Motor neuron (in vitro differentiated cells): ENCODE data around the gene RUNX2. TPM values are rescaled to one million over a fixed set of nuclear protein-coding genes. Genes with fewer than 3 reads are reported as not detected.
"Not testable (repeated sequence)": the region's sequence is repeated elsewhere in the genome, so short reads cannot be mapped to it uniquely, and the experiment has no call there.

Experiments used
- ATAC-seq, 8 experiments: fragments of 200-7000 bp; cut with Tn5 transposase; replicated peaks in 6 of 8; 2 replicates each; pipeline ENCODE4 v1.8.0; 2021; ENCODE audit warnings: mild to moderate bottlenecking in 8 of 8, moderate library complexity in 8 of 8
- H3K27ac ChIP-seq, 2 donors: fragments of 250-450 bp; sonication (Bioruptor Pico); 2 replicates each; pipeline ENCODE4 v1.9.0; 2021; ENCODE audit warnings: antibody characterized with exemption in 2 of 2, mild to moderate bottlenecking in 2 of 2, moderate library complexity in 1 of 2
- H3K4me1 ChIP-seq, 2 donors: fragments of 250-450 bp; sonication (Bioruptor Pico); replicated peaks in 1 of 2; 2 replicates each; pipeline ENCODE4 v1.6.1; 2021; ENCODE audit warnings: antibody characterized with exemption in 2 of 2, mild to moderate bottlenecking in 2 of 2, moderate library complexity in 1 of 2
- H3K4me3 ChIP-seq, 5 donors: fragments of 250-450 bp; sonication (Bioruptor Pico); 2 replicates each; pipeline ENCODE4 v1.9.0; 2021; ENCODE audit warnings: antibody characterized with exemption in 5 of 5, mild to moderate bottlenecking in 5 of 5, moderate library complexity in 4 of 5
- WGBS, 10 experiments: fragments of 450-650 bp; shearing (Covaris generic); methylation state at CpG; one replicate each; pipeline ENCODE4 v1.0.0; 2022; 5-methylcytosine and 5-hydroxymethylcytosine counted together
- in situ Hi-C, 9 experiments: fragments of 400-800 bp; cut with MboI; loops; one replicate each; pipeline ENCODE4 v1.15.0; 2021; ENCODE audit warnings: low sequenced_read_pairs in 9 of 9, low pct_unique_long_range_greater_than_20kb in 2 of 9; ENCODE audit not compliant: unreplicated experiment in 9 of 9
- total RNA-seq, 8 experiments: library from RNA; unstranded; fragments of 300-600 nt; gene quantifications; 2 replicates each; pipeline versions ENCODE4 v1.2.3 to v1.2.4, GENCODE V29; 2022

Gene RUNX2
- total RNA-seq, 8 experiments from 2014 or later, result 0.46 to 7.8 (median 1.8) TPM

GRCh38 chr6:45460166-45460565 lies 132.0 kb downstream of the RUNX2 start:
- ATAC-seq, result no peak
- WGBS, 10 experiments, result 86 to 100% (median 94%) methylated on average over 1 to 2 of the region's 2 CpGs; no CpG with 5 or more reads in 2 of the 10 experiments
- in situ Hi-C loops, result no loop called here

GRCh38 chr6:45461486-45461885 lies 133.4 kb downstream of the RUNX2 start:
- no peak for ATAC-seq
- in situ Hi-C loops, result no loop called here
- WGBS, 10 experiments, result 67 to 100% (median 84%) methylated on average over 1 to 3 of the region's 3 CpGs; no CpG with 5 or more reads in 1 of the 10 experiments

More at GRCh38 chr6:45460166-45460565, 132.0 kb downstream of the RUNX2 start:
- H3K4me3 ChIP-seq, result no peak overlapping the region
- no peak overlapping the region for H3K27ac ChIP-seq
- H3K4me1 ChIP-seq, result no peaks in the 10 kb centered on the region

GRCh38 chr6:45462190-45463134 lies 134.3 kb downstream of the RUNX2 start:
- ATAC-seq, result no peak
- no peaks in the 10 kb centered on the region for H3K4me1 ChIP-seq
- in situ Hi-C loops, result no loop called here
- H3K27ac ChIP-seq, result no peak overlapping the region
- 36 to 93% (median 80%) methylated on average over 3 to 6 of the region's 7 CpGs for WGBS, 10 experiments
- no peak overlapping the region for H3K4me3 ChIP-seq

More at GRCh38 chr6:45461486-45461885, 133.4 kb downstream of the RUNX2 start:
- Histone ChIP-seq H3K4me1 (no peaks in the 10 kb centered on the region), H3K27ac (no peak overlapping the region), H3K4me3 (no peak overlapping the region)

- no peak for ATAC-seq
- H3K4me3 ChIP-seq, result no peak overlapping the region
- in situ Hi-C loops, result no loop called here
- no peaks in the 10 kb centered on the region for H3K4me1 ChIP-seq
- H3K27ac ChIP-seq, result no peak overlapping the region
Measured at GRCh38 chr6:45464685-45465084, 136.6 kb downstream of the RUNX2 start.

GRCh38 chr6:45466686-45467085 lies 138.6 kb downstream of the RUNX2 start:
- no peak for ATAC-seq
- in situ Hi-C loops, result no loop called here
- 87 to 100% (median 94%) methylated on average over 1 to 4 of the region's 4 CpGs; no CpG with 5 or more reads in 2 of the 10 experiments for WGBS, 10 experiments
- Histone ChIP-seq H3K4me3 (no peak overlapping the region), H3K4me1 (no peaks in the 10 kb centered on the region), H3K27ac (no peak overlapping the region)

GRCh38 chr6:45467417-45467816 lies 139.3 kb downstream of the RUNX2 start:
- H3K4me3 ChIP-seq, H3K4me1 ChIP-seq, in situ Hi-C loops, H3K27ac ChIP-seq, ATAC-seq: not testable (repeated sequence)
- 88 to 100% (median 93%) methylated on average over 1 to 6 of the region's 6 CpGs; no CpG with 5 or more reads in 3 of the 10 experiments for WGBS, 10 experiments

GRCh38 chr6:45467853-45468252 lies 139.7 kb downstream of the RUNX2 start:
- 84 to 100% (median 97%) methylated on average over 1 to 3 of the region's 3 CpGs; no CpG with 5 or more reads in 2 of the 10 experiments for WGBS, 10 experiments
- ATAC-seq, result no peak
- no peak overlapping the region for H3K27ac ChIP-seq
- no peaks in the 10 kb centered on the region for H3K4me1 ChIP-seq
- H3K4me3 ChIP-seq, result no peak overlapping the region
- in situ Hi-C loops, result no loop called here

- in situ Hi-C loops, result no loop called here
- Histone ChIP-seq H3K4me3 (no peak overlapping the region), H3K27ac (no peak overlapping the region), H3K4me1 (no peaks in the 10 kb centered on the region)
- WGBS, 10 experiments, result 31 to 100% (median 79%) methylated on average over 2 to 4 of the region's 4 CpGs
- ATAC-seq, result no peak
Measured at GRCh38 chr6:45469663-45470062, 141.5 kb downstream of the RUNX2 start.

GRCh38 chr6:45470131-45470738 lies 142.1 kb downstream of the RUNX2 start:
- Histone ChIP-seq H3K4me1 (no peaks in the 10 kb centered on the region), H3K27ac (no peak overlapping the region), H3K4me3 (no peak overlapping the region)
- in situ Hi-C loops, result no loop called here
- 50 to 100% (median 83%) methylated on average over 1 to 4 of the region's 4 CpGs; no CpG with 5 or more reads in 1 of the 10 experiments for WGBS, 10 experiments
- ATAC-seq, result no peak

GRCh38 chr6:45472382-45472781 lies 144.3 kb downstream of the RUNX2 start:
- ATAC-seq, result no peak
- Histone ChIP-seq H3K4me1 (no peaks in the 10 kb centered on the region), H3K27ac (no peak overlapping the region), H3K4me3 (no peak overlapping the region)
- in situ Hi-C loops, result no loop called here
- WGBS, 10 experiments, result 40 to 100% (median 79%) methylated on average over 1 to 5 of the region's 7 CpGs; no CpG with 5 or more reads in 4 of the 10 experiments

- Histone ChIP-seq H3K4me1 (no peaks in the 10 kb centered on the region), H3K27ac (no peak overlapping the region), H3K4me3 (no peak overlapping the region)
- ATAC-seq, result no peak
- in situ Hi-C loops, result no loop called here
- 68 to 95% (median 86%) methylated on average over 1 to 9 of the region's 13 CpGs for WGBS, 10 experiments
Measured at GRCh38 chr6:45473121-45473993, 145.2 kb downstream of the RUNX2 start.

GRCh38 chr6:45474376-45474775 lies 146.2 kb downstream of the RUNX2 start:
- ATAC-seq, result no peak
- 67 to 100% (median 100%) methylated on average over 1 to 2 of the region's 2 CpGs; no CpG with 5 or more reads in 4 of the 10 experiments for WGBS, 10 experiments
- in situ Hi-C loops, result no loop called here
- Histone ChIP-seq H3K27ac (no peak overlapping the region), H3K4me3 (no peak overlapping the region), H3K4me1 (no peaks in the 10 kb centered on the region)

GRCh38 chr6:45476341-45476740 lies 148.2 kb downstream of the RUNX2 start:
- in situ Hi-C loops, result no loop called here
- Histone ChIP-seq H3K27ac (no peak overlapping the region), H3K4me3 (no peak overlapping the region), H3K4me1 (peaks cover 7 to 9% of the 10 kb centered on the region in 2 donors)
- no peak for ATAC-seq
- 57 to 93% (median 80%) methylated on average over 1 to 2 of the region's 2 CpGs; no CpG with 5 or more reads in 1 of the 10 experiments for WGBS, 10 experiments
